GM11168 (cell line): Measurements from ENCODE around the gene VHLL.
"Not testable (repeated sequence)": the region's sequence is repeated elsewhere in the genome, so short reads cannot be mapped to it uniquely, and the experiment has no call there.

ENCODE experiments used
- in situ Hi-C: fragments of 300-500 bp; cut with MboI; formaldehyde crosslinking; loops from one replicate; pipeline ENCODE4 v1.12.0; 2022; ENCODE audit warnings: low sequenced_read_pairs; ENCODE audit not compliant: unreplicated experiment

VHLL gene

DNA sequence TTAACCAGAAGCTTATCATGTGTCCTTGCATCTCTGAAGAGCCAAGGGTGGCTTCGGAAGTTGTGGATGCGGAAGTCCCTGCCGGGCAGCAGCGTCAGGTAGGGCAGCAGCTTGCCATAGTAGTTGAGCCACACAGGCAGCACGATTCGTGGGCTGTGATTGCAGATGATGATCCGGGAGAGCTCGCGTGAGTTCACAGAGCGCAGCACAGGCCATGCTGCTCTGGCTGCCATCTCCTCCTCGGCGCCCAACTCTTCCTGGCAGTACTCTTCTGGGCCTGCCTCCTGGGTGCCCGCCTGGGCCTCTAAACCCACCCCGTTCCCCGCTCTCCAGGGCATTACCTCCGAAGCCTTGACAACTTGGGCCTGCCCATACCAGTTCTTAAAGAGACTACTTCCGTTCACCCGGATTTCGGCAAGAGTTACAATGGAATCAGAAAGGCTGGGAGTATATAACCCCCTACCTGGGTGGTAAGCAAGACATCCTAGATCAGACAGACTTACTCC lies at the start of gene VHLL:
Gene VHLL (minus strand): TSS at position 456 of the 506 bp plus-strand sequence. CDS start 118 bp downstream, at position 338.
- in situ Hi-C loops = no loop called here

DNA sequence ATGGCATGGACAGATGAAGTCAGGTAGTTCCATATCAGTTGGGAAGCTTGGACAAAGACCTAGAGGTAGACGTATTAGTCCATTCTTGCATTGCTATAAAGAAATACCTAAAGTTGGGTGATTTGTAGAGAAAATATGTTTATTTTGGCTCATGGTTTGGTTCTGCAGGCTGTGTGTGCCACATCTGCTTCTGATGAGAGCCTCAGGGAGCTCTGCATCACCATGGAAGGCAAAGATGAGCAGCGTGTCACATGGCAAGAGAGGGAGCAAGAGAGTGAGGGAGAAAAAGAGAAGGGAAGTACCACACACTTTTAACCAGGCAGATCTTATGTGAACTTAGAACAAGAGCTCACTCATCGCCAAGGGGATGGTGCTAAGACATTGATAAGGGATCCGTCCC lies 48.2 kb upstream of the VHLL start:
- in situ Hi-C loops = no loop called here

DNA sequence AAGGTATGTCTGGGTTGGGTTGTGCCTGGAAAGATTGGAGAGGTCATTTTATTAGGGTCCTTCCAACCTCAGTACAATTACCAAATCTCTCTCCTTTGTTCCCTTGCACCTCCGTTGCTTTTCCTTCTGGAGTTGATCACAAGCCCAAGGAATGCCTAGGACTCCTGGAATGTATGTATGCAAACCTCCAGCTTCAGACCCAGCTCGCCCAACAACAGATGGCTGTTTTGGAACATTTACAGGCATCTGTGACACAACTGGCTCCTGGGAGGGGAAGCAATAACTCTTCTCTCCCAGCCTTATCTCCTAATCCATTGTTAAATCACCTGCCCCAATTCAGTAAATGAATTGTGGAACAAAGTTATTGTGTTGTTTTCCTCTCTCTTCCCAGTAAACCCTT lies 47.5 kb upstream of the VHLL start:
- in situ Hi-C loops = no loop called here

DNA sequence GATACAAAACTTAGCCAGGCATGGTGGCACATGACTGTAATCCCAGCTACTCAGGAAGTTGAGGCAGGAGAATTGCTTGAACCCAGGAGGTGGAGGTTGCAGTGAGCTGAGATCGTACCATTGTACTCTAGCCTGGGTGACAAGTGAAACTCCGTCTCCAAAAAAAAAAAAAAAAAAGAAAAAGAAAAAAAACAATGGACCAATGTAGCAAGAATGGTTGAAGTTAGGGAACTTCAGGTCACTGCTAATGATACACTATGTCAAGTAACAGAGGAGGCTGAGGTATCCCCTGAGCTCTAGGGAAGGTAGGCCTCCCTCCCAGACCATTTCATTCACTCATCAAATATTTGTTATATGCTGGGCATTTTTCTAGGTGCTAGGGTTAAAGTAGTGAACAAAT lies 46.9 kb upstream of the VHLL start:
- in situ Hi-C loops = not testable (repeated sequence)

DNA sequence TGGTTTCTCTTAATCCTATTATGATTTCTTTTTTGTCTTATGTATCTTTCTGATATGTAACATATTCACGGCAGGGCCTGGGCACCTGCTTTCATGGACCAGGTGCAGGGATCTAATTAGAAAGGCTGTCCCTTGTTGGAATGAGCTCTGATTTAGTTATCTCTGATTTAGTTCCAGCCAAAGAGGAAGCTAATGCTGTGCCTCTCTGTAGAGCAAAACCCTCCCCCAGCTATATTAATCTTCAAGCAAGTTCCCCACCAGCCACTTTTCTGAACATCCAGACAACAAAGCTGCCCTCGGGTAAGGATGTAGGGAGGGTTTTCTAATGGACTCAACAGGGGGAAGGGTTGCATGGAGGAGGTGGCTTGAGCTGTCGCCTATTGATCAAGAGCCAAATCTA lies 45.3 kb upstream of the VHLL start:
- in situ Hi-C loops = no loop called here

DNA sequence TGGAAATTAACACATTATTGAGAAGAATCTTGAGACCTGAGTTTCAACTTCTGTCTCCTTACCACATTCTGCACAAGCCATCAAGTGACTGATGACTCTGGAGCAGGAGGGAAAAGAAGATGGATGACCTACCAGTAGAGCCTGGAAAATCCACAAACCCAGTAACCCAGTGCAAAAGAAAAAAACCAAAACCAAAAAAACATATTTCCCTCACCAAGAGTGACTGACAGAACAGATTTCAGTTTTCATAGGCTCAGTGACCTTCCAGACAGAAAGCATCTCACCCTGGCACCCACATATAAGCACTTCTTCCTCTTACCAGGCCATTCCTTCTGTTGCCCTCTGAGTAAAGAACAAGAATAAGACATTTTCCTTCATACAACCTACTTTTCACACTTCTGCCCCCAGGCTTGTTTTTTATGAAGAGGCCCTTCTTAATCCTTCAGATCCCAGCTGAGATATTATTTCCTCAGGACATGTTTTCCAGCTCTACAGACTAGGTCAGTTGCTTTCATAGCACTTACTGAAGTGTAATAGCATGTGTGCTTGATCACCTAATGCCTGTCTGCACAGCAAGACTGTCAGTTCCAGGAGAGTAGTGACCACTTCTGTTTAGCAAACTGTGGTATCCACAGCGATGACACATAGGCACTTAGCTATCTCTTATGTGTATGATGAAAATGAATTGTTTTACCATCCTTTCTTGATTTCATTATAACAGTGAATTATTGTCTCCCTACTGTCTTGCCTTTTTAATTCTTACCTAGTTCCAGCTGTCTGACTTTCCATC lies 43.3 kb upstream of the VHLL start:
- in situ Hi-C loops = no loop called here

DNA sequence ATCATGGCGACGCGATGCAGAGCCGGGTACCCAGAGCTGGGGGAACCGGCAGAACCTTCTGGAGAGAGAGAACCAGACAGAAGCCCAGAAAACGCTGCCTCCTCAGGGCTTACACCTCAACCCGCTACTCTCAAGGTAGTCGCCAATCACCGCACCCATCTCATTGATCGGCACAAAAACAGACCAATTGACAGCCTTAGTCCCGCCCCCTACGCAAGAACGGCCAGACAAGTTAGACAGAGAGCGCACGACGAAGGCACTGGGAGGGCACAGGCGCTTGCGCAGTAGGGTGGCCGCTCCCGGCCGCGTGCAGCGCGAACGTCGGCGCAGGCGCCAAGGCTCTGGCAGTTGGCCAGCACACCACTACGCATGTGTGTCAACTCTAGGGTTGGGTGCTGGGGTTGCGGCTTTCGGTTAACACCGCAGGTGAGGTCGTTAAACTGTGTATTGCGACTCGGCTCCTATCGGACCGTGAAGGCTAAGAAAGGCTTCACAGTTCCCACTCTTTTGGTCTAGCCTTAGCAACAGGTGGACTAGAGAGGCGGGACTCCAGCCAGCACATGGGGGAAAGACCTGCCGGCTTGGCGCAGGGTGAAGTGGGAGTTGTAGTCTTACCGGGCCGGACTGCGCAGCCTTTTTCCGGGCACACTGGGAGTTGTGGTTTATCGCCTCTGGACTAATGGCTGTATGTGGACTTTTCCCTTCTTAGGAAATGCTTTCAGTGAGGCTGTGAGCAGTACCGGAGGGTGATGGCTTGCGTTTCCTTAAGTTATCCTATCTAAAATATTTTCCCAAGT lies 39.3 kb upstream of the VHLL start, which contains the start of the genes CCT3 and TSACC:
Gene CCT3 (minus strand): TSS at position 113 of the 797 bp plus-strand sequence. CDS start 108 bp downstream, at position 5.
Gene TSACC (plus strand): TSS at position 347 of the 797 bp plus-strand sequence. CDS start 1,232 bp downstream, outside the sequence.
- in situ Hi-C loops = no loop called here

DNA sequence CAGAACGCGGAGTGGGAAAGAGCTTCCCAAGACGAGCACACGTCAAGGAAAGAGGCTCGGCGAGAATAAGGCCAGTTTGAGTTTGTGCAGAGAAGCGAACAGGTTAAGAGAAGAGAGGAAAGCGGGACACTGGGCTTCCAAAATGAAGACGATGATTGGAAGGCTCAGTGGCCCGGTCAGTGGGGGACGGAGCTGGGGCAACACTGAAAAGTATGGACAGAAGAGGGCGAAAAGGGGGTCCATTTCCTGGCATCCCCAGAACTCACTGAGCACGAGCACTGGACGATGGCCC lies 38.7 kb upstream of the VHLL start:
- in situ Hi-C loops = no loop called here

DNA sequence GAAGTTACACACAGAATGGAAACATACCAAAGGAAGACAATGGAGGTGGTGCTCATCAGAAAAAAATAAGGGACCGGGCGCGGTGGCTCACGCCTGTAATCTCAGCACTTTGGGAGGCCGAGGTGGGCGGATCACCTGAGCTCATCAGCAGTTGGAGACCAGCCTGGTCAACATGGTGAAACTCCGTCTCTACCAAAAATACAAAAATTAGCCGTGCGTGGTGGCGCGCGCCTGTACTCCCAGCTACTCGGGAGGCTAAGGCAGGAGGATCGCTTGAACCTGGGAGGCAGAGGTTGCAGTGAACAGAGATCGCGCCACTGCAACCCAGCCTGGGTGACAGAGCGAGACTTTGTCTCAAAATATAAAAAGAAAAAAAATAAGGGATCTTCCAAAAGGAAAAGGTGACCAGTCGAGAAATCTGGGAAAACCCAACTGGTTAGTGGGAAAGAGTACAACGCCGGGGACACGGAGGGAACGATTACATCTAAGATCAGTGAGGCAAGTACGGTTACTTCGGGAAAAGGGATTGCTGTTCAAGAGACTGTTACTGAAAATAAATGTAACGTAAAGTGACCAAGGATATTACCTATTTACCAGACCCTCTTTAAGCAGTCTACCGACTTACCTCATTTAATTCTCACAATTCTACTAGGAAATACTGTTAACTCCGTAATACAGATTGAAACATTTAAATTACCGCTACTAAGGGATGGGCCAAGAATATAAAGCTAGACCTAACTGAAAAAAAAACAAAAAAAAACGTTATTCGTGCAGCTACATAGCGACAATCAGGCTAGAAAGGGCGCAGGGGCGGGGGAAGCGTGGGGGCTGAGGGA lies 38.2 kb upstream of the VHLL start:
- in situ Hi-C loops = no loop called here

DNA sequence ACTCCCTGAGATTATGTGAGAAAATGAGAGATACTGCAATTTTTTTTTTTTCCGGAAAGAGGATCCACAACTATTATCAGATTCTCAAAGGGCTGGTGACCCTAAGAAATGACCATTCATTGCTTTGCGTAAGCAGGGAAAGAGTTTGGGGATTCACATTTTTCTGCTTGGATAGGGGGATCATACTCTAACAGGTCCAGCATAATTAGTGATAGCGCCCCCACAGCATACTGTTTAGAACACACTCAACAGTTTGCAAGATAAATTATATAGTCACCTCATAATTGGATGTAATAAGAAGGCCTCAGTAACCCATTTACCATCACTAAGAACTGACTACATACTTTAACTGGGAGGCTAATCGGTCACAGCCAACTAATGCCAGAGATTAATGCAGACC lies 37.1 kb upstream of the VHLL start:
- in situ Hi-C loops = no loop called here

DNA sequence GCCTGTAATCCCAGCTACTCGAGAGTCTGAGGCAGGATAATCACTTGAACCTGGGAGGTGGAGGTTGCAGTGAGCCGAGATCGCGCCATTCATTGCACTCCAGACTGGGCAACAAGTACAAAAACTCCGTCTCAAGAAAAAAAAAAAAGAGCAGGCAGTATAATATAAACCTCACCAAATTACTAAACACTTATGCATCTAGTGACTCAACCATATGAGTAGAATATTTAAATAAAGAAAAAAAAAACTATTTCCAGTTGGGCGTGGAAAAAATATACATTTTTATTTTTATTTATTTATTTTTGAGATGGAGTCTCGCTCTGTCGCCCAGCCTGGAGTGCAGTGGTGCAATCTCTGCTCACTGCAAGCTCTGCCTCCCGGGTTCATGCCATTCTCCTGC lies 24.1 kb upstream of the VHLL start:
- in situ Hi-C loops = not testable (repeated sequence)

DNA sequence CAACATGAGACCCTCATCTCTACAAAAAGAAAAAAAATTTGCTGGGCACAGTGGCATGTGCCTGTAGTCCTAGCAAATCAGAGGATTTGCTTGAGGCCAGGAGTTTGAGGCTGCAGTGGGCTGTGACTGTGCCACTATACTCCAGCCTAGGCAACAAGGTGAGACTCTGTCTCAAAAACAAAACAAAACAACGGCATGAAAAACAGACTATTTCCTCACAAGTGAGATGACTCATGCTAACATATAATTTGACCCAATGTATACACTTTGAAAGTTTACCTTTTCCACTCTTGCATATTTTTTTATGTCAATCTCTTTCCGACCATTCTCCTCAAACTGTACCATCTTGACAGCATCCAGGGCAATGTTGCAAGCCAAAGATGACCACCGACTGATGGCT lies 21.5 kb upstream of the VHLL start:
- in situ Hi-C loops = no loop called here

DNA sequence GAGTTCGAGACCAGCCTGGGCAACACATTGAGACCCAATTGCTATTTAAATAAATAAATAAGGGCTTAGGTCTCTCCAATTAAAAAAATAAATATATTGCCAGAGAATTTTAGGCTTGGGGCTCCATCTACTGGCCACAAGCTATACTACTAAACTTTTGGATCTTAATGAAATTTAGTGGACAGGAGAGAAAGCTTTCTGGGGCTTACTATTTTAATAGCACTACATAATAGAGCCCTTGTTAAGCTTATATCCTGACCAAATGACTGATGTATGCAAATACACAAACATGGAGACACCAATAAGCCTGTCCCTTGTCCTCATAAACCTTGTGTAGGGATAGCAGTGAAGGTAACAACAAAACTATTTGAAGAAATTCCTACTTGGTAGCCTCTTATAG lies 20.6 kb upstream of the VHLL start:
- in situ Hi-C loops = no loop called here

DNA sequence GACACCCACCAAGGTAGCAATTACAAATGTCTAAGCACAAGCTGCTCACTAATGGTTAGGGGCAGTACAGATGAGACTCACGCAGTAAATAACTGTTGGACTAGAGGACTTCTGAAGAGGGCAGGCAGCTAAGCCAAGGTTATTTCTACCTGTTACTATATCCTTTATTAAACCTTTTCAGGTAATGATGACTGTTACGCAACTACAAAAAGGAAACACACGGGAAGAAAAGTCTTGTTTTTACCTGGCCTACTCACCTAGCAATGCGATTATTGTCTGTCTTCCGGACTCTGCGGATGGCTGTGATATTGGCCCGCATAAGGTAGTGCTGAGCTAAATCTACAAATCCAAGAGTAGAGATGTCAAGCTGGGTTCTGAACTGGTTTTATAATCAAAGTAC lies 17.8 kb upstream of the VHLL start:
- in situ Hi-C loops = no loop called here

DNA sequence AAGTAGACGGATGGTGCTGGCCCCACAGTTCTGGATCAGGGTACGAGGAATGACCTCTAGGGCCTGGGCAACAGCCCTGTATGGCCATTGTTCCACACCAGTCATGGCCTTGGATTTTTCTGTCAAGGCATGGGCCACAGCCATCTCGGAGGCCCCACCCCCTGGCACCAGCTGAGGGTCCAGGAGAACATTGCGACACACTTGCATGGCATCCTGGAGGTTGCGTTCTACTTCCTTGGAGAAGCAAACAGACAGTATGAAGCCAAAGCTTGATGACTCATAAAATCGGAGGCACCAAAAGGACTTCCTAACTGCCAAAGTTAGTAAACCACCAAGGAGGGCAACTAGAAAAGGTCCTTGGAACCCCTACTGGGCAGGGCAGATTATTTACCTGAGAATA lies 11.9 kb upstream of the VHLL start:
- in situ Hi-C loops = no loop called here

DNA sequence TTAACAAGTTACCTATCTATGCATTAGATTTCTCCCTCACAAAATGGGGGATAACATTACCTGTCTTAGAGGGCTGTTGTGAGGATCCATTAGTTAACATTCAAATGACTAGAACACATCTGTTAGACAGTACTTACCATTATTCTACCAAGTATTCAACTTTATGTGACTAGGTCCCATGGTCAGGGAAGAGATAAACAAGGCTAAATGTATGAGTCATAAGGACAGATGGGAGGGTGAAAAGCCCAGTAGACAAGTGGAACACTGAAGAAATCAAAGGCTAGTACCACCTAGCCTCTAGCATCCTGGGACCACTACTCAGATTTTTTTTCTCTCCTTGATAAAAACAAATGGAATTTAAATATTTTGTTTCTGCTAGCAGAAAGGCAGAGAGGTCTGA lies 9.0 kb upstream of the VHLL start:
- in situ Hi-C loops = no loop called here

DNA sequence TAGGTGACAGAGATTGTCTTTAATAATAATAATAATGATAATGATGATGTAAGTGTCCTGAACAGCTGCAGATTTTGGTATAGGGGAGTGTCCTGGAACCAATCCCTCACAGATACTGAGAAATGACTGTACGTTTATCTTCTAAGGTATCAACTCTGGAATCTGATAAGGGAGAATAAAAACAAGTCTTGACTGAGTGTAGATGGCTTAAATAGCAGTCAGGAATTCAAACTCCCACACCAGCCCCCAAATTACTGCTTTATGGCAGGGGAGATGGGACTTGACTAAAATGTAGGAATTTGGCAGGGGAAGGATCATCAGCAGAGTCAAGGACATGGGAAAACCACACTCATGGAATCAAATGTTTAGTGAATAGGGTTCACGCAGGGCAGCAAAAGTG lies 6.1 kb upstream of the VHLL start:
- in situ Hi-C loops = no loop called here

DNA sequence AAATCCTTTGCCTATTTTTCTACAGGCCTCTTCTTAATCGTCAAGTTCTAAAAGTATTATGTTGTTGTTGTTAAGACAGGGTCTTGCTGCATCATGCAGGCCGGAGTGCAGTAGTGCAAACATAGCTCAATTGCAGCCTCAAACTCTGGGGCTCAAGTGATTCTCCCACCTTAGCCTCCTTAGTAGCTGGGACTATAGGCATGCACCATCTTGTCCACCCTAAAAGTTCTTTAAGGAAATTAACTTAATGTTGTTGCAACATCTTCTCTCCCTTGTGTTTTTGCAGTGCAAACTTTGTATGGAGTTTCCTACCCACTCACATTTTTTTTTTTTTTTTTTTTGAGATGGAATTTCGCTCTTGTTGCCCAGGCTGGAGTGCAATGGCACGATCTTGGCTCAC lies 4.1 kb upstream of the VHLL start:
- in situ Hi-C loops = no loop called here

DNA sequence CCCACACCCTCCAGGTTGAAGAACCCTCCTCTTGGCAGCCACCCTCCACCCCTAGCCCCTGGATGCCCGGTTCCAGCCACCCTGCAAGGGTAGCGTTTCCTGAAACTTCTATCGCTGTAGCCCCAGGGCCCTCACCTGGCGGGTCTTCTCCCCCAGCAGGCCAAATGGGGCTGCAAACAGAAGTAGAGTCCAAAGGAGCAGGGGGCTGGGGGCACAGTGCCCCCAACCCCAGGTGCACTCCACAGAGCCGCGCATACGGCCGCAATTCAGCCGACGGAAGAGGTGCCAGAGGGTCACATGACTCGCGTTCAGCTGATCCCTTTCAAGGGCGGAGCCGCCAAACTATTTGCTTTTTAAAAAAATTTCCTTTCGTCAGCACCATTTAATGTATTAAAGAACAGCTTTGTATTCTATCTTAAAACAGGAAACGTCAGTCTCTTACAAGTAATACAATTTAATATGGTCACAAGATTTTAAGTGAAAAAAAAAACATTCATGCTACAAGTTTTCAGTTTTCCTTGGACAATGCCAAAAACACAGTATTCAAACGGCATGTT lies 3.6 kb downstream of the VHLL start, which contains the start of gene GLMP:
Gene GLMP (minus strand): TSS at position 289 of the 557 bp plus-strand sequence. CDS start 34 bp downstream, at position 255.
- in situ Hi-C loops = no loop called here

DNA sequence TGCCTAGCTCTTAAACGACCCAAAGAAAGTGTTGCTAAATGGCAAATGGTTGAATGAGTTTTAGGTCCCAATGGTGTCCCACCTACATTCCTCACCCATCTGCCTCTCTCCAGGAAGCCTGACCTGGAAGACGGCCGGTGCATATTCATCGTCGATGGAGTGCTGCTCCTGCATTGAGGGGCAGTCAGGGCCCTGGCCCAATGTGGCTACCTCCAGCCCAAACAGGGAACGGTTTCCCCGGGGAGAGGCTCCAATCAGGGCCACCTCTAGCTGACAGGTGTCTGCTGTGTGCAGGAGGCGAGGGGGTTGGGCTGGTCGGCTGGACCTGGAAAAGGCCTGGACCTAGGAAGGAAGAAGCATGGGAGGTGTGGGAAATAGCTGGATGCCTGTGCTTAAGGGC lies 5.2 kb downstream of the VHLL start:
- in situ Hi-C loops = no loop called here
